Measurements from ENCODE around the gene PLXDC2. TPM values are rescaled to one million over a fixed set of nuclear protein-coding genes. Genes with fewer than 3 reads are reported as not detected.

Gene PLXDC2
- total and polyA plus RNA-seq, 2 donors from 2014 or later: 11.9 to 42.1 TPM

GRCh38 chr10:19839090-19839489 lies 22.9 kb downstream of the PLXDC2 start:
- no peaks in the 10 kb centered on the region for H3K36me3 ChIP-seq (ENCODE audit: control insufficient read depth in 2 of 3, insufficient read depth in 3 of 3, low read length in 3 of 3)
- no peak for TF ChIP-seq CTCF (IDR thresholded peaks at IDR 0.05; ENCODE audit: borderline replicate concordance, extremely low read depth, insufficient read depth)
- H3K4me3 ChIP-seq (ENCODE audit: low read length in 3 of 3): no peak overlapping the region
- no peaks in the 10 kb centered on the region for H3K27me3 ChIP-seq (ENCODE audit: control insufficient read depth, insufficient read depth, low read length)
- no peak overlapping the region for H3K27ac ChIP-seq (ENCODE audit: low read depth in 2 of 2, low read length in 2 of 2)
- H3K9ac ChIP-seq (ENCODE audit: low read length in 3 of 3): no peak overlapping the region
- DNase-seq (no peak), FAIRE-seq (no peak)
- intact Hi-C loops (cut with DNase I): no loop called here
- H3K4me1 ChIP-seq (ENCODE audit: control insufficient read depth in 2 of 3, insufficient read depth in 2 of 3, low read depth in 1 of 3, low read length in 3 of 3): peaks cover 0 to 8% (median 0%) of the 10 kb centered on the region in 3 donors
- no peaks in the 10 kb centered on the region for H3K9me3 ChIP-seq (ENCODE audit: control insufficient read depth in 2 of 3, insufficient read depth in 1 of 3, low read length in 3 of 3)

GRCh38 chr10:19839552-19839951 lies 23.3 kb downstream of the PLXDC2 start:
- no peak for DNase-seq
- H3K4me1 ChIP-seq (ENCODE audit: control insufficient read depth in 2 of 3, insufficient read depth in 2 of 3, low read depth in 1 of 3, low read length in 3 of 3): peaks cover 0 to 8% (median 0%) of the 10 kb centered on the region in 3 donors
- H3K27ac ChIP-seq (ENCODE audit: low read depth in 2 of 2, low read length in 2 of 2): no peak overlapping the region
- no peak for FAIRE-seq
- H3K9me3 ChIP-seq (ENCODE audit: control insufficient read depth in 2 of 3, insufficient read depth in 1 of 3, low read length in 3 of 3): no peaks in the 10 kb centered on the region
- no peak overlapping the region for H3K9ac ChIP-seq (ENCODE audit: low read length in 3 of 3)
- intact Hi-C loops (cut with DNase I): no loop called here
- no peaks in the 10 kb centered on the region for H3K27me3 ChIP-seq (ENCODE audit: control insufficient read depth, insufficient read depth, low read length)
- H3K4me3 ChIP-seq (ENCODE audit: low read length in 3 of 3): no peak overlapping the region
- no peaks in the 10 kb centered on the region for H3K36me3 ChIP-seq (ENCODE audit: control insufficient read depth in 2 of 3, insufficient read depth in 3 of 3, low read length in 3 of 3)
- TF ChIP-seq CTCF (IDR thresholded peaks at IDR 0.05; ENCODE audit: borderline replicate concordance, extremely low read depth, insufficient read depth): no peak

- DNase-seq: no peak
- Histone ChIP-seq H3K9ac (ENCODE audit: low read length in 3 of 3) (no peak overlapping the region), H3K27ac (ENCODE audit: low read depth in 2 of 2, low read length in 2 of 2) (no peak overlapping the region), H3K36me3 (ENCODE audit: control insufficient read depth in 2 of 3, insufficient read depth in 3 of 3, low read length in 3 of 3) (no peaks in the 10 kb centered on the region), H3K4me3 (ENCODE audit: low read length in 3 of 3) (no peak overlapping the region), H3K9me3 (ENCODE audit: control insufficient read depth in 2 of 3, insufficient read depth in 1 of 3, low read length in 3 of 3) (no peaks in the 10 kb centered on the region), H3K4me1 (ENCODE audit: control insufficient read depth in 2 of 3, insufficient read depth in 2 of 3, low read depth in 1 of 3, low read length in 3 of 3) (peaks cover 0 to 8% (median 0%) of the 10 kb centered on the region in 3 donors), H3K27me3 (ENCODE audit: control insufficient read depth, insufficient read depth, low read length) (no peaks in the 10 kb centered on the region)
- no peak for FAIRE-seq
- TF ChIP-seq CTCF (IDR thresholded peaks at IDR 0.05; ENCODE audit: borderline replicate concordance, extremely low read depth, insufficient read depth): no peak
- intact Hi-C loops (cut with DNase I): no loop called here
These were observed 24.5 kb downstream of the PLXDC2 start for GRCh38 chr10:19840776-19841175.

- DNase-seq (no peak), FAIRE-seq (no peak)
- intact Hi-C loops (cut with DNase I): no loop called here
- peaks cover 0 to 8% (median 0%) of the 10 kb centered on the region in 3 donors for H3K4me1 ChIP-seq (ENCODE audit: control insufficient read depth in 2 of 3, insufficient read depth in 2 of 3, low read depth in 1 of 3, low read length in 3 of 3)
- no peak overlapping the region for H3K4me3 ChIP-seq (ENCODE audit: low read length in 3 of 3)
- H3K36me3 ChIP-seq (ENCODE audit: control insufficient read depth in 2 of 3, insufficient read depth in 3 of 3, low read length in 3 of 3): no peaks in the 10 kb centered on the region
- no peaks in the 10 kb centered on the region for H3K9me3 ChIP-seq (ENCODE audit: control insufficient read depth in 2 of 3, insufficient read depth in 1 of 3, low read length in 3 of 3)
- no peaks in the 10 kb centered on the region for H3K27me3 ChIP-seq (ENCODE audit: control insufficient read depth, insufficient read depth, low read length)
- no peak overlapping the region for H3K27ac ChIP-seq (ENCODE audit: low read depth in 2 of 2, low read length in 2 of 2)
- no peak for TF ChIP-seq CTCF (IDR thresholded peaks at IDR 0.05; ENCODE audit: borderline replicate concordance, extremely low read depth, insufficient read depth)
- no peak overlapping the region for H3K9ac ChIP-seq (ENCODE audit: low read length in 3 of 3)
These were observed 27.3 kb downstream of the PLXDC2 start for GRCh38 chr10:19843487-19843886.

Data from kidney (tissue), 14 donors.